HG03558 (cell line): ENCODE results near the gene SEMA3G.

ENCODE experiments used
- ATAC-seq: cut with Tn5 transposase; IDR thresholded peaks from one replicate; pipeline ENCODE4 v1.9.1; 2021; ENCODE audit warnings: moderate number of reproducible peaks; ENCODE audit not compliant: unreplicated experiment; ENCODE audit errors: extremely low read depth

Gene SEMA3G

GRCh38 chr3:52479877-52480575 is 35.1 kb upstream of the SEMA3G start:
- no peak for ATAC-seq

GRCh38 chr3:52479037-52479876 is 34.4 kb upstream of the SEMA3G start:
- no peak for ATAC-seq

- no peak for ATAC-seq
Measured at GRCh38 chr3:52477796-52478095, 32.8 kb upstream of the SEMA3G start.

- no peak for ATAC-seq
Measured at GRCh38 chr3:52477076-52477795, 32.3 kb upstream of the SEMA3G start.

GRCh38 chr3:52473026-52473425 is 28.1 kb upstream of the SEMA3G start:
- ATAC-seq = no peak

GRCh38 chr3:52472239-52473000 is 27.5 kb upstream of the SEMA3G start:
- no peak for ATAC-seq

GRCh38 chr3:52471371-52472238 is 26.7 kb upstream of the SEMA3G start:
- no peak for ATAC-seq

GRCh38 chr3:52470920-52471319 is 26.0 kb upstream of the SEMA3G start:
- ATAC-seq = no peak

GRCh38 chr3:52469001-52469400 is 24.1 kb upstream of the SEMA3G start:
- ATAC-seq = no peak

- no peak for ATAC-seq
Measured at GRCh38 chr3:52468336-52468735, 23.4 kb upstream of the SEMA3G start.

- ATAC-seq = no peak
Measured at GRCh38 chr3:52463416-52463815, 18.5 kb upstream of the SEMA3G start.

GRCh38 chr3:52461874-52462273 is 17.0 kb upstream of the SEMA3G start:
- no peak for ATAC-seq

- ATAC-seq = no peak
Measured at GRCh38 chr3:52458770-52459545, 14.1 kb upstream of the SEMA3G start.

GRCh38 chr3:52458031-52458760 is 13.3 kb upstream of the SEMA3G start:
- ATAC-seq = no peak

GRCh38 chr3:52456800-52457183 is 11.9 kb upstream of the SEMA3G start:
- ATAC-seq = no peak

GRCh38 chr3:52456169-52456799 is 11.4 kb upstream of the SEMA3G start:
- ATAC-seq = no peak

GRCh38 chr3:52455283-52456168 is 10.6 kb upstream of the SEMA3G start, which contains the start of gene NISCH:
Gene NISCH, plus strand, starts transcription at chr3:52455604. Its CDS starts 38 bp downstream, at chr3:52455642.
- peak; percentile 48 for ATAC-seq
